H1 (cell line): ENCODE results near the gene SEMA6A. TPM values are rescaled to one million over a fixed set of nuclear protein-coding genes. Genes with fewer than 3 reads are reported as not detected.

ENCODE experiments used
- FOSL1 ChIP-seq: IDR thresholded peaks from 2 replicates; pipeline ENCODE4 v1.6.1; 2011; ENCODE audit warnings: mild to moderate bottlenecking, low read depth, low read length, moderate library complexity; ENCODE audit not compliant: insufficient read depth
- MAFK ChIP-seq: IDR thresholded peaks from 2 replicates; pipeline ENCODE4 v1.6.1; 2012; ENCODE audit warnings: low read depth, mild to moderate bottlenecking, improper control_type of control experiment, low read length
- RXRA ChIP-seq: IDR thresholded peaks from 2 replicates; pipeline ENCODE4 v1.6.1; 2011; ENCODE audit warnings: low read depth, mild to moderate bottlenecking, low read length, moderate library complexity; ENCODE audit not compliant: insufficient read depth
- polyA plus RNA-seq, 7 experiments: library from polyadenylated mRNA; depleted of rRNA in 3 of 7; stranded (reverse) in 5 of 7; unstranded in 2 of 7; fragments of >200 nt in 5 of 7; fragments of 200-250 nt in 2 of 7; gene quantifications; 1 replicate in 5 of 7; 2 replicates in 1 of 7; 4 replicates in 1 of 7; pipeline versions ENCODE4 v1.2.1 to v1.2.3, GENCODE V29; 2011 to 2013; ENCODE audit warnings: missing spikeins in 2 of 7, mixed read lengths in 2 of 7
- total RNA-seq: library from RNA; stranded (reverse); fragmentation: NEBNext Ultra II Directional; extraction: Animal tissue kit (Norgen Biotek cat#: 25700); gene quantifications from 2 replicates; pipeline ENCODE4 v1.2.1, GENCODE V29; 2021

Gene SEMA6A
- total and polyA plus RNA-seq, 2 of the 8 experiments (the other 6 are each of a cell fraction or from before 2014, with no cell fraction given) = 78.3 to 277 TPM

GRCh38 chr5:116395226-116395625 is 179.4 kb downstream of the SEMA6A start (continued):
- no peak for TF ChIP-seq RXRA
- no peak for TF ChIP-seq MAFK
- no peak for TF ChIP-seq FOSL1
